Epithelial cell of proximal tubule (primary cell): ENCODE data around the gene CWC27. TPM values are rescaled to one million over a fixed set of nuclear protein-coding genes. Genes with fewer than 3 reads are reported as not detected.
"Not testable (repeated sequence)": the region's sequence is repeated elsewhere in the genome, so short reads cannot be mapped to it uniquely, and the experiment has no call there.

Experiments used
- DNase-seq: peaks from one replicate; pipeline ENCODE4 v3.0.0-alpha.2; 2011; ENCODE audit warnings: low read depth
- H3K4me3 ChIP-seq: 2 replicates; pipeline ENCODE4 v1.5.1; 2011; ENCODE audit warnings: low read depth, mild to moderate bottlenecking, low read length
- CTCF ChIP-seq: conservative IDR thresholded peaks from 2 replicates; pipeline ENCODE4 v1.5.1; 2012; ENCODE audit warnings: low read depth, mild to moderate bottlenecking, low read length
- total RNA-seq: library from RNA; depleted of rRNA; stranded (reverse); fragments of >200 nt; gene quantifications from 2 replicates; pipeline ENCODE4 v1.2.3, GENCODE V29; 2015

Gene CWC27
- total RNA-seq, 1 donor from 2014 or later = 17.6 TPM

DNA sequence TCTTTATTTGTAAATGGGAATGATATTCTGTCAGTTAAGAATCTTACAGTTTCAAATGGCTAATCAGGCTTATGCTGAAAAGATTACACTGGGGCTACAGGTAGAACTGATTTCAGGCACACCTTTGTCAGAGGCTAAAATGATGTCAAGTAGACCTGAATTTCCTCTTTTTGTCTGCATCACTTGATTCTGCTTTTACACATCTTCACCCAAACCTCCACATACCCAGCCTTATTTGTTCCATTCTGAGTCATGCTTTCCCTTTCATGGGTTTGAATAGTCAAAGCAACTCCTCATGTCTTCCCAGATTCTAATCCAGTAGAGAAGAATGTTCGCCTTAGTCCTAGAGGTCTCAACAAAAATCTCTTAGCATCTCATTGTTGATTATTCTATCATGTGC is 156.4 kb downstream of the CWC27 start:
- no peak for TF ChIP-seq CTCF
- H3K4me3 ChIP-seq = no peak overlapping the region
- DNase-seq = no peak

DNA sequence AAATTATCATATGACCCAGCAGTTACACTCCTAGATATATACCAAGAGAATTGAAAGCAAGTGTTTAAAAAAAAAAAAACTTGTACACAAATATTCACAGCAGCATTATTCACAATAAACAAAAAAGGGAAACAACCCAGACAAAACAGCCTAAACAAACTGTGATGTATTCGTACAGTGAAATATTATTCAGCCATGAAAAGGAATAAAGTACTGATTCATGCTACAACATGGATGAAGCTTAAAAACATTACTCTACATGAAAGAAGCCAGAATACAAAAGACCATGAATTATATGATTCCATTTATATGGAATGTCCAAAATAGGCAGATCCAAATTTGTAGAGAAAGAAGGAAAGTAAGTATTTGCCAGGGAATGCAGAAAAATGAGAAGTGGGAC is 161.1 kb downstream of the CWC27 start:
- DNase-seq = no peak
- no peak for TF ChIP-seq CTCF
- H3K4me3 ChIP-seq = no peak overlapping the region

GRCh38 chr5:64930672-64931318 is 162.1 kb downstream of the CWC27 start:
- DNase-seq = no peak
- no peak overlapping the region for H3K4me3 ChIP-seq
- no peak for TF ChIP-seq CTCF

GRCh38 chr5:64939422-64939771 is 170.7 kb downstream of the CWC27 start:
- not testable (repeated sequence) for H3K4me3 ChIP-seq, DNase-seq

- TF ChIP-seq CTCF = no peak
- DNase-seq = no peak
- no peak overlapping the region for H3K4me3 ChIP-seq
These were observed 171.2 kb downstream of the CWC27 start for GRCh38 chr5:64939772-64940510.

- no peak overlapping the region for H3K4me3 ChIP-seq
- TF ChIP-seq CTCF = no peak
- DNase-seq = no peak
These were observed 173.7 kb downstream of the CWC27 start for GRCh38 chr5:64942460-64942859.

DNA sequence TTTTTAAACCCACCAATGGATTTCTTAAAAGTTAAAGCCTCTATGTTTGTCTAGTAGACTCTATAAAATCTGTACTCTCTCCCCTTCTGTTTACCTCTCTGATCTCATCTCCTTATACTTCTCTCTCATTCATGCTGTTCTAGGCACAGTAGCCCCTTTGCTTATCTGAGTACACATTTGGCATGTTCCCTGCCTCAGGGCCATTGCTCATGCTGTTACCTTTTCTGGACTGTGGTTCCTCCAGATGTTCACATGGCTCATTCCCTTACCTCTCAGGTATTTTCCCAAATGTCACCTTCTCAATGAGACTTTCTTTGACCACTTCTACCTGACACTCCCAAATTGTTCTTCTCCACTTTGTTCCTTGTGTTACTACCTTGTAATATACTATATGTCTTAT is 176.1 kb downstream of the CWC27 start:
- H3K4me3 ChIP-seq = no peak overlapping the region
- DNase-seq = no peak
- no peak for TF ChIP-seq CTCF
